Activated CD4-positive, alpha-beta T cell treated with anti-CD3 and anti-CD28 coated beads for 36 hours (primary cell): ENCODE results near the gene PFN1. TPM values are rescaled to one million over a fixed set of nuclear protein-coding genes. Genes with fewer than 3 reads are reported as not detected.

Source experiments
- ATAC-seq: fragments of 200-7000 bp; cut with Tn5 transposase; one replicate; pipeline ENCODE4 v1.10.0; 2021; ENCODE audit warnings: mild to moderate bottlenecking, moderate library complexity
- CTCF ChIA-PET: fragments of 350-600 bp; sonication (Branson Sonifier 250); formaldehyde crosslinking; loops from one replicate; lab custom pipeline; 2021; ENCODE audit warnings: antibody characterized with exemption; lab: Charles Lee
- POLR2A ChIA-PET: fragments of 350-600 bp; sonication (Branson Sonifier 250); formaldehyde crosslinking; loops from one replicate; lab custom pipeline; 2021; ENCODE audit warnings: antibody characterized with exemption, inconsistent platforms; lab: Charles Lee
- DNase-seq: peaks from one replicate; pipeline ENCODE4 v3.0.0-alpha.2; 2020
- H3K27ac Mint-ChIP-seq: one replicate; pipeline ENCODE4 v1.8.0; 2021; ENCODE audit warnings: mixed read lengths
- H3K27me3 Mint-ChIP-seq: one replicate; pipeline ENCODE4 v1.8.0; 2021; ENCODE audit warnings: mixed read lengths
- H3K36me3 Mint-ChIP-seq: one replicate; pipeline ENCODE4 v1.8.0; 2021; ENCODE audit warnings: low read depth, mixed read lengths
- H3K4me1 Mint-ChIP-seq: one replicate; pipeline ENCODE4 v1.8.0; 2021; ENCODE audit warnings: mixed read lengths
- H3K4me3 Mint-ChIP-seq: one replicate; pipeline ENCODE4 v1.8.0; 2021; ENCODE audit warnings: mild to moderate bottlenecking, moderate library complexity, mixed read lengths
- H3K9me3 Mint-ChIP-seq: one replicate; pipeline ENCODE4 v1.8.0; 2021; ENCODE audit warnings: low read depth, mixed read lengths
- intact Hi-C, 2 experiments: fragments of 100-400 bp; cut with DNase I in 1 of 2; cut with micrococcal nuclease in 1 of 2; formaldehyde crosslinking; loops; one replicate each; pipeline versions ENCODE4 v1.14.2 to v1.15.1; 2022 to 2024; cut with DNase I, micrococcal nuclease
- total RNA-seq, 2 experiments: library from RNA; stranded (reverse); gene quantifications; one replicate each; pipeline ENCODE4 v1.2.3, GENCODE V29; 2021

Gene PFN1
- total RNA-seq, 2 experiments from 2014 or later = 1,809 to 1,911 TPM

GRCh38 chr17:4939796-4940554, 8.4 kb downstream of the PFN1 start, which contains the start of the genes RNF167 and SLC25A11:
RNF167 (plus strand) TSS chr17:4940268; CDS start chr17:4940910, 642 bp downstream.
SLC25A11 (minus strand) TSS chr17:4940046; CDS start chr17:4939910, 136 bp downstream.
- peak; percentile 83 for ATAC-seq
- Mint-ChIP-seq H3K27ac (peak within 1 kb of the TSS; percentile 97), H3K4me3 (peak within 1 kb of the TSS; percentile 99), H3K4me1 (peaks cover 53% of the 10 kb centered on the region), H3K36me3 (peaks cover 71% of the 10 kb centered on the region), H3K27me3 (no peaks in the 10 kb centered on the region), H3K9me3 (no peaks in the 10 kb centered on the region)
- ChIA-PET POLR2A (interaction anchor here (0.7 to 1.8 kb wide), 14 partner anchors 9 to 480 kb away, joined by 3 to 16 read pairs (median 6); partner anchors contain the start of genes ARRB2, C17orf107, ENO3 and INCA1), CTCF (interaction anchor here (0.7 to 3.0 kb wide), 15 partner anchors 14 to 499 kb away, joined by 3 to 13 read pairs (median 4); partner anchors contain the start of genes C17orf107, C1QBP, CHRNE and INCA1)
- peak; percentile 98 for DNase-seq
- intact Hi-C loops = loop anchor here (1.0 to 10.0 kb wide), 23 partner anchors 8 to 1218 kb away; partner anchors contain the start of genes INCA1 (in 2 of the 2), KIF1C (in 2 of the 2), PFN1 (in 2 of the 2) and SPAG7 (in 2 of the 2)

GRCh38 chr17:4939546-4939795, 8.9 kb downstream of the PFN1 start:
- intact Hi-C loops = no loop called here
- ATAC-seq = no peak
- Mint-ChIP-seq H3K4me3 (peak overlapping the region; percentile 99), H3K27ac (peak overlapping the region; percentile 97), H3K27me3 (no peaks in the 10 kb centered on the region), H3K9me3 (no peaks in the 10 kb centered on the region), H3K36me3 (peaks cover 67% of the 10 kb centered on the region), H3K4me1 (peaks cover 51% of the 10 kb centered on the region)
- no peak for DNase-seq
- ChIA-PET CTCF (interaction anchor here (0.7 to 3.0 kb wide), 16 partner anchors 8 to 149 kb away, joined by 3 to 13 read pairs (median 4); partner anchors contain the start of genes C17orf107, CHRNE, INCA1 and KIF1C), POLR2A (interaction anchor here (0.7 to 1.8 kb wide), 13 partner anchors 9 to 480 kb away, joined by 3 to 16 read pairs (median 6); partner anchors contain the start of genes ARRB2, C17orf107, ENO3 and INCA1)

GRCh38 chr17:4938688-4939545, 9.4 kb downstream of the PFN1 start:
- ATAC-seq (no peak), DNase-seq (no peak)
- H3K4me1 Mint-ChIP-seq = peaks cover 51% of the 10 kb centered on the region
- peak overlapping the region; percentile 97 for H3K27ac Mint-ChIP-seq
- ChIA-PET CTCF (interaction anchor here (0.7 to 3.0 kb wide), 9 partner anchors 8 to 124 kb away, joined by 3 to 13 read pairs (median 5); partner anchors contain the start of genes SLC52A1 and SPAG7), POLR2A (interaction anchor here (1.6 to 1.8 kb wide), 4 partner anchors 13 to 140 kb away, joined by 6 to 16 read pairs (median 6); partner anchors contain the start of genes ENO3, SPAG7 and ZFP3)
- H3K9me3 Mint-ChIP-seq = no peaks in the 10 kb centered on the region
- intact Hi-C loops = no loop called here
- peak overlapping the region; percentile 99 for H3K4me3 Mint-ChIP-seq
- H3K36me3 Mint-ChIP-seq = peaks cover 62% of the 10 kb centered on the region
- no peaks in the 10 kb centered on the region for H3K27me3 Mint-ChIP-seq

- H3K4me3 Mint-ChIP-seq = peak overlapping the region; percentile 99
- H3K4me1 Mint-ChIP-seq = peaks cover 47% of the 10 kb centered on the region
- no peaks in the 10 kb centered on the region for H3K27me3 Mint-ChIP-seq
- H3K9me3 Mint-ChIP-seq = no peaks in the 10 kb centered on the region
- H3K36me3 Mint-ChIP-seq = peaks cover 60% of the 10 kb centered on the region
- H3K27ac Mint-ChIP-seq = no peak overlapping the region
- POLR2A ChIA-PET = no interaction called here
- CTCF ChIA-PET = interaction anchor here (1.4 kb wide), 1 partner anchor 14 kb away, joined by 5 read pairs; no protein-coding TSS in a partner anchor
- intact Hi-C loops = no loop called here
- ATAC-seq (no peak), DNase-seq (no peak)
These were observed 10.2 kb downstream of the PFN1 start for GRCh38 chr17:4938069-4938491.

GRCh38 chr17:4937553-4937952, 10.8 kb downstream of the PFN1 start:
- no peak overlapping the region for H3K27ac Mint-ChIP-seq
- CTCF ChIA-PET = no interaction called here
- peak overlapping the region; percentile 99 for H3K4me3 Mint-ChIP-seq
- ATAC-seq (no peak), DNase-seq (no peak)
- peaks cover 55% of the 10 kb centered on the region for H3K36me3 Mint-ChIP-seq
- H3K4me1 Mint-ChIP-seq = peaks cover 42% of the 10 kb centered on the region
- H3K9me3 Mint-ChIP-seq = no peaks in the 10 kb centered on the region
- no peaks in the 10 kb centered on the region for H3K27me3 Mint-ChIP-seq
- POLR2A ChIA-PET = no interaction called here
- intact Hi-C loops = no loop called here

- Mint-ChIP-seq H3K36me3 (peaks cover 47% of the 10 kb centered on the region), H3K9me3 (no peaks in the 10 kb centered on the region), H3K27me3 (no peaks in the 10 kb centered on the region), H3K4me1 (peaks cover 31% of the 10 kb centered on the region), H3K27ac (no peak overlapping the region), H3K4me3 (no peak overlapping the region)
- DNase-seq (no peak), ATAC-seq (no peak)
- intact Hi-C loops = no loop called here
- POLR2A ChIA-PET = no interaction called here
- CTCF ChIA-PET = interaction anchor here (0.7 kb wide), 1 partner anchor 114 kb away, joined by 3 read pairs; no protein-coding TSS in a partner anchor
These were observed 11.9 kb downstream of the PFN1 start for GRCh38 chr17:4936436-4936835.

- DNase-seq (no peak), ATAC-seq (no peak)
- intact Hi-C loops = no loop called here
- Mint-ChIP-seq H3K4me1 (peaks cover 27% of the 10 kb centered on the region), H3K27ac (no peak overlapping the region), H3K4me3 (no peak overlapping the region), H3K27me3 (no peaks in the 10 kb centered on the region), H3K9me3 (no peaks in the 10 kb centered on the region), H3K36me3 (peaks cover 44% of the 10 kb centered on the region)
- ChIA-PET POLR2A (no interaction called here), CTCF (no interaction called here)
These were observed 12.7 kb downstream of the PFN1 start for GRCh38 chr17:4935650-4936049.

- CTCF ChIA-PET = interaction anchor here (0.6 to 1.0 kb wide), 3 partner anchors 10 to 70 kb away, joined by 3 read pairs; no protein-coding TSS in a partner anchor
These were observed 14.0 kb downstream of the PFN1 start for GRCh38 chr17:4934173-4934979.

GRCh38 chr17:4933646-4934045, 14.7 kb downstream of the PFN1 start:
- peak overlapping the region; percentile 59 for H3K27ac Mint-ChIP-seq
- ChIA-PET POLR2A (interaction anchor here (0.6 kb wide), 1 partner anchor 12 kb away, joined by 3 read pairs; no protein-coding TSS in a partner anchor), CTCF (interaction anchor here (1.0 kb wide), 1 partner anchor 9 kb away, joined by 3 read pairs; no protein-coding TSS in a partner anchor)
- no peak overlapping the region for H3K4me3 Mint-ChIP-seq
- intact Hi-C loops = loop anchor here in 1 of 2 experiments (1.0 kb wide), 1 partner anchor 24 kb away; no protein-coding TSS in a partner anchor
- H3K4me1 Mint-ChIP-seq = peaks cover 23% of the 10 kb centered on the region
- no peaks in the 10 kb centered on the region for H3K9me3 Mint-ChIP-seq
- peaks cover 38% of the 10 kb centered on the region for H3K36me3 Mint-ChIP-seq
- H3K27me3 Mint-ChIP-seq = no peaks in the 10 kb centered on the region
- DNase-seq (no peak), ATAC-seq (no peak)

More at GRCh38 chr17:4934173-4934979, 14.0 kb downstream of the PFN1 start:
- H3K4me3 Mint-ChIP-seq = no peak overlapping the region
- H3K27me3 Mint-ChIP-seq = no peaks in the 10 kb centered on the region
- peaks cover 27% of the 10 kb centered on the region for H3K4me1 Mint-ChIP-seq
- no peak for DNase-seq
- intact Hi-C loops = loop anchor here in 1 of 2 experiments (1.0 kb wide), 1 partner anchor 25 kb away; no protein-coding TSS in a partner anchor
- no peaks in the 10 kb centered on the region for H3K9me3 Mint-ChIP-seq
- peaks cover 39% of the 10 kb centered on the region for H3K36me3 Mint-ChIP-seq
- POLR2A ChIA-PET = interaction anchor here (0.6 kb wide), 1 partner anchor 13 kb away, joined by 3 read pairs; no protein-coding TSS in a partner anchor
- ATAC-seq = peak; percentile 63
- H3K27ac Mint-ChIP-seq = peak overlapping the region; percentile 59

- Mint-ChIP-seq H3K9me3 (no peaks in the 10 kb centered on the region), H3K27ac (no peak overlapping the region), H3K4me3 (no peak overlapping the region), H3K27me3 (no peaks in the 10 kb centered on the region), H3K36me3 (peaks cover 29% of the 10 kb centered on the region), H3K4me1 (peaks cover 14% of the 10 kb centered on the region)
- intact Hi-C loops = no loop called here
- ATAC-seq = no peak
- ChIA-PET CTCF (interaction anchor here (0.6 kb wide), 1 partner anchor 52 kb away, joined by 3 read pairs; no protein-coding TSS in a partner anchor), POLR2A (interaction anchor here (0.6 kb wide), 1 partner anchor 25 kb away, joined by 3 read pairs; no protein-coding TSS in a partner anchor)
- no peak for DNase-seq
These were observed 15.6 kb downstream of the PFN1 start for GRCh38 chr17:4932756-4933155.
